ENCODE data around the gene FAF1. TPM values are rescaled to one million over a fixed set of nuclear protein-coding genes. Genes with fewer than 3 reads are reported as not detected.

FAF1 gene
- total RNA-seq, 1 experiment from 2014 or later, result 14.7 TPM

DNA sequence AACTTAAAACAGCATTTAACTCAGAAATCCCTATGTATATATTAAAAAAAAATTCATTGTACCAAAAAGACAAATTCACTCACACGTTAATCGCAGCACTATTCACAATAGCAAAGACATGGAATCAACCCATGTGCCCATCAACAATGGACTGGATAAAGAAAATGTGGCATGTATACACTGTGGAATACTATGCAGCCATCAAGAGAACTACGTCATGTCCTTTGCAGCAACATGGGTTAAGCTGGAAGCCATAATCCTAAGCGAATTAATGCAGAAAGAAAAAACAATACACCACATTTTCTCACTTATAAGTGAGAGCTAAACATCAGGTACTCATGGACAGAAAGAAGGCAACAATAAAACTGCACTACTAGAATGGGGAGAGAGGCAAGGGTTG, 99.4 kb downstream of the FAF1 start:
- Histone ChIP-seq H4K20me1 (ENCODE audit: low read length) (0 out of 2 replicates have a peak, but pooled peaks cover 7% of the 10 kb centered on the region), H3K36me3 (ENCODE audit: low read depth, low read length) (peaks cover 6% of the 10 kb centered on the region; the same call in 1 of the 2 replicates), H3K27me3 (ENCODE audit: low read length) (no peaks in the 10 kb centered on the region), H3K9me3 (ENCODE audit: low read length) (no peaks in the 10 kb centered on the region; the same call in 1 of the 2 replicates), H3K4me3 (ENCODE audit: low read length) (no peak overlapping the region), H3K9me2 (replicated peaks; ENCODE audit: low read length) (no peaks in the 10 kb centered on the region), H2AFZ (ENCODE audit: low read length) (no peak overlapping the region), H3K9ac (ENCODE audit: low read length) (no peak overlapping the region), H3K79me2 (ENCODE audit: low read length) (peaks cover 71% of the 10 kb centered on the region), H3K27ac (ENCODE audit: low read length) (no peak overlapping the region), H3F3A (ENCODE audit: low read length, unreplicated experiment) (no peaks in the 10 kb centered on the region), H3K4me2 (ENCODE audit: low read length) (no peak overlapping the region), H3K4me1 (ENCODE audit: insufficient read depth, low read length) (peaks cover 5% of the 10 kb centered on the region)
- DNase-seq, result no peak
- TF ChIP-seq EZH2phosphoT487 (IDR thresholded peaks at IDR 0.05; ENCODE audit: borderline replicate concordance, low read length) (no peak), EZH2 (IDR thresholded peaks at IDR 0.05; ENCODE audit: low read length, unreplicated experiment) (no peak)
- TF ChIP-seq, protein P1, sequence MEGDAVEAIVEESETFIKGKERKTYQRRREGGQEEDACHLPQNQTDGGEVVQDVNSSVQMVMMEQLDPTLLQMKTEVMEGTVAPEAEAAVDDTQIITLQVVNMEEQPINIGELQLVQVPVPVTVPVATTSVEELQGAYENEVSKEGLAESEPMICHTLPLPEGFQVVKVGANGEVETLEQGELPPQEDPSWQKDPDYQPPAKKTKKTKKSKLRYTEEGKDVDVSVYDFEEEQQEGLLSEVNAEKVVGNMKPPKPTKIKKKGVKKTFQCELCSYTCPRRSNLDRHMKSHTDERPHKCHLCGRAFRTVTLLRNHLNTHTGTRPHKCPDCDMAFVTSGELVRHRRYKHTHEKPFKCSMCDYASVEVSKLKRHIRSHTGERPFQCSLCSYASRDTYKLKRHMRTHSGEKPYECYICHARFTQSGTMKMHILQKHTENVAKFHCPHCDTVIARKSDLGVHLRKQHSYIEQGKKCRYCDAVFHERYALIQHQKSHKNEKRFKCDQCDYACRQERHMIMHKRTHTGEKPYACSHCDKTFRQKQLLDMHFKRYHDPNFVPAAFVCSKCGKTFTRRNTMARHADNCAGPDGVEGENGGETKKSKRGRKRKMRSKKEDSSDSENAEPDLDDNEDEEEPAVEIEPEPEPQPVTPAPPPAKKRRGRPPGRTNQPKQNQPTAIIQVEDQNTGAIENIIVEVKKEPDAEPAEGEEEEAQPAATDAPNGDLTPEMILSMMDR (conservative IDR thresholded peaks at IDR 0.05; ENCODE audit: low read depth, low read length), result no peak
- intact Hi-C loops (cut with micrococcal nuclease), result no loop called here
- ChIA-PET CTCF (no interaction called here), POLR2A (ENCODE audit: unreplicated experiment) (no interaction called here)
- BruUV-seq (replicated peaks), result no TSS peak
- no peak for ATAC-seq

DNA sequence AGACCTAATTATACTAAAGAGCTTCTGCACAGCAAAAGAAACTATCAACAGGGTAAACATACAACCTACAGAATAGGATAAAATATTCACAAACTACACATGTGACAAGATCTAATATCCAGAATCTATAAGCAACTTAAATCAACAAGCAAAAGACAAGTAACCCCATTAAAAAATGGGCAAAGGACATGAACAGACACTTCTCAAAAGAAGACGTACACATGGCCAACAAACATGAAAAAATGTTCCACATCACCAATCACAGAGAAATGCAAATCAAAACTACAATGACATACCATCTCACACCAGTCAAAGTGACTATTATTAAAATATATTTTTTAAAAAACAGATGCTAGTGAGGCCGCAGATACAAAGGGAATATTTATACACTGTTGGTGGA, 99.8 kb downstream of the FAF1 start:
- no peak overlapping the region for H3K4me3 ChIP-seq (ENCODE audit: low read length)
- TF ChIP-seq EZH2 (IDR thresholded peaks at IDR 0.05; ENCODE audit: low read length, unreplicated experiment) (no peak), EZH2phosphoT487 (IDR thresholded peaks at IDR 0.05; ENCODE audit: borderline replicate concordance, low read length) (no peak)
- TF ChIP-seq, protein P1 (conservative IDR thresholded peaks at IDR 0.05; ENCODE audit: low read depth, low read length), result no peak
- ChIA-PET CTCF (no interaction called here), POLR2A (ENCODE audit: unreplicated experiment) (no interaction called here)
- H3K4me1 ChIP-seq (ENCODE audit: insufficient read depth, low read length), result peaks cover 5% of the 10 kb centered on the region
- H3K4me2 ChIP-seq (ENCODE audit: low read length), result no peak overlapping the region
- no peak overlapping the region for H2AFZ ChIP-seq (ENCODE audit: low read length)
- no peaks in the 10 kb centered on the region for H3K9me2 ChIP-seq (replicated peaks; ENCODE audit: low read length)
- intact Hi-C loops (cut with micrococcal nuclease), result no loop called here
- H3K9ac ChIP-seq (ENCODE audit: low read length), result no peak overlapping the region
- no peaks in the 10 kb centered on the region for H3F3A ChIP-seq (ENCODE audit: low read length, unreplicated experiment)
- H3K36me3 ChIP-seq (ENCODE audit: low read depth, low read length), result peaks cover 6% of the 10 kb centered on the region; the same call in 1 of the 2 replicates
- no peaks in the 10 kb centered on the region for H3K27me3 ChIP-seq (ENCODE audit: low read length)
- H3K79me2 ChIP-seq (ENCODE audit: low read length), result peaks cover 71% of the 10 kb centered on the region
- H4K20me1 ChIP-seq (ENCODE audit: low read length), result 0 out of 2 replicates have a peak, but pooled peaks cover 7% of the 10 kb centered on the region
- no peak for DNase-seq
- BruUV-seq (replicated peaks), result no TSS peak
- no peaks in the 10 kb centered on the region; the same call in 1 of the 2 replicates for H3K9me3 ChIP-seq (ENCODE audit: low read length)
- ATAC-seq, result no peak
- H3K27ac ChIP-seq (ENCODE audit: low read length), result no peak overlapping the region

DNA sequence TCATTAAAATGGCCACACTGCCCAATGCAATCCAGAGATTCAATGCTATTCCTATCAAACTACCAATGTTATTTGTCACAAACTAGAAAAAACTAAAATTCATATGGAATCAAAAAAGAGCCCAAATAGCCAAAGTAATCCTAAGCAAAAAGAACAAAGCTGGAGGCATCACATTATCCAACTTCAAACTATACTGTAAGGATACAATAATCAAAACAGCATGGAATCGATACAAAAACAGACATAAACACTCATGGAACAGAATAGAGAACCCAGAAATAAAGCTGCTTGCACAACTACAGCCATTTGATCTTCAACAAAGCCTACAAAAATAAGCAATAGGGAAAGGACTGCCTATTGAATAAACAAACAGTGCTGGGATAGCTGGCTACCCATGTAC, 100.4 kb downstream of the FAF1 start:
- Histone ChIP-seq H3K4me3 (ENCODE audit: low read length) (no peak overlapping the region), H3K9me3 (ENCODE audit: low read length) (no peaks in the 10 kb centered on the region; the same call in 1 of the 2 replicates), H3K4me1 (ENCODE audit: insufficient read depth, low read length) (peaks cover 5% of the 10 kb centered on the region), H3K27ac (ENCODE audit: low read length) (no peak overlapping the region), H3K36me3 (ENCODE audit: low read depth, low read length) (peaks cover 6% of the 10 kb centered on the region; the same call in 1 of the 2 replicates), H3K27me3 (ENCODE audit: low read length) (no peaks in the 10 kb centered on the region), H3K9me2 (replicated peaks; ENCODE audit: low read length) (no peaks in the 10 kb centered on the region), H2AFZ (ENCODE audit: low read length) (no peak overlapping the region), H3K79me2 (ENCODE audit: low read length) (peaks cover 71% of the 10 kb centered on the region), H3K9ac (ENCODE audit: low read length) (no peak overlapping the region), H4K20me1 (ENCODE audit: low read length) (0 out of 2 replicates have a peak, but pooled peaks cover 7% of the 10 kb centered on the region), H3K4me2 (ENCODE audit: low read length) (no peak overlapping the region), H3F3A (ENCODE audit: low read length, unreplicated experiment) (no peaks in the 10 kb centered on the region)
- DNase-seq (no peak), ATAC-seq (no peak)
- ChIA-PET CTCF (no interaction called here), POLR2A (ENCODE audit: unreplicated experiment) (no interaction called here)
- TF ChIP-seq, protein P1 (conservative IDR thresholded peaks at IDR 0.05; ENCODE audit: low read depth, low read length), result no peak
- no peak for TF ChIP-seq EZH2phosphoT487 (IDR thresholded peaks at IDR 0.05; ENCODE audit: borderline replicate concordance, low read length)
- TF ChIP-seq EZH2 (IDR thresholded peaks at IDR 0.05; ENCODE audit: low read length, unreplicated experiment), result no peak
- BruUV-seq (replicated peaks), result no TSS peak
- intact Hi-C loops (cut with micrococcal nuclease), result no loop called here

All from PC-3 (cell line).